SU-DHL-6 (cell line): ENCODE measurements around the gene IGLL5.

Experiments used
- H2AFZ ChIP-seq: fragments of 200-600 bp; sonication (generic); 2 replicates; pipeline ENCODE4 v1.6.1; 2014; ENCODE audit warnings: low read depth, mild to moderate bottlenecking, moderate library complexity, mixed read lengths, antibody characterized with exemption, low read length; ENCODE audit not compliant: severe bottlenecking
- H3F3A ChIP-seq: fragments of 200-600 bp; shearing (Covaris generic); 2 replicates; pipeline ENCODE4 v1.6.0; 2016; ENCODE audit warnings: antibody characterized with exemption, mild to moderate bottlenecking; ENCODE audit not compliant: insufficient read depth
- H3K27ac ChIP-seq: fragments of 200-600 bp; sonication (generic); 2 replicates; pipeline ENCODE4 v1.5.1; 2016; ENCODE audit warnings: low read depth, mild to moderate bottlenecking, low read length, moderate library complexity, mixed read lengths
- H3K27me3 ChIP-seq: fragments of 200-600 bp; sonication (generic), shearing (Covaris generic); 2 replicates; pipeline ENCODE4 v1.6.0; 2014; ENCODE audit warnings: mild to moderate bottlenecking, low read length
- H3K36me3 ChIP-seq: fragments of 200-600 bp; sonication (generic); 2 replicates; pipeline ENCODE4 v1.6.1; 2014; ENCODE audit warnings: mild to moderate bottlenecking, low read length, mixed read lengths
- H3K4me2 ChIP-seq: fragments of 300-600, 200-600 bp; shearing (Covaris generic), sonication (generic); 2 replicates; pipeline ENCODE4 v1.6.0; 2014; ENCODE audit warnings: low read length, low read depth, mild to moderate bottlenecking; ENCODE audit not compliant: poor library complexity, severe bottlenecking
- H3K4me3 ChIP-seq: fragments of 200-600 bp; sonication (generic); 2 replicates; pipeline ENCODE4 v1.5.1; 2014; ENCODE audit warnings: antibody characterized with exemption, low read length, mild to moderate bottlenecking, mixed read lengths; ENCODE audit not compliant: insufficient read depth, poor library complexity, severe bottlenecking
- H3K79me2 ChIP-seq: fragments of 200-600 bp; sonication (generic); 2 replicates; pipeline ENCODE4 v1.6.1; 2014; ENCODE audit warnings: mild to moderate bottlenecking, low read length, moderate library complexity; ENCODE audit not compliant: insufficient read depth
- H3K9ac ChIP-seq: fragments of 200-600 bp; sonication (generic); 2 replicates; pipeline ENCODE4 v1.7.0; 2014; ENCODE audit warnings: mild to moderate bottlenecking, low read length
- H3K9me2 ChIP-seq: fragments of 200-600 bp; sonication (generic); replicated peaks from 2 replicates; pipeline ENCODE4 v1.6.1; 2014; ENCODE audit warnings: low read length; ENCODE audit not compliant: insufficient read depth
- H3K9me3 ChIP-seq: fragments of 200-600 bp; sonication (generic); 2 replicates; pipeline ENCODE4 v1.6.1; 2014; ENCODE audit warnings: low read length, mixed read lengths; ENCODE audit not compliant: insufficient read depth
- H4K20me1 ChIP-seq: fragments of 200-600 bp; sonication (generic); 2 replicates; pipeline ENCODE4 v1.6.1; 2014; ENCODE audit warnings: low read depth, mild to moderate bottlenecking, antibody characterized with exemption, low read length, moderate library complexity, mixed read lengths
- EZH2phosphoT487 ChIP-seq: fragments of 200-600 bp; sonication (generic), shearing (Covaris generic); conservative IDR thresholded peaks from 2 replicates; pipeline ENCODE4 v1.6.1; 2018; ENCODE audit warnings: mild to moderate bottlenecking, antibody characterized with exemption, low read length, moderate library complexity, mixed read lengths
- TF ChIP-seq, protein P1 (sequence below): fragments of 200-600 bp; sonication (generic); IDR thresholded peaks from one replicate; pipeline ENCODE4 v1.5.1; 2017; ENCODE audit warnings: antibody characterized with exemption, mild to moderate bottlenecking, low read length, moderate library complexity; ENCODE audit not compliant: insufficient read depth, poor library complexity, severe bottlenecking

Gene IGLL5

DNA sequence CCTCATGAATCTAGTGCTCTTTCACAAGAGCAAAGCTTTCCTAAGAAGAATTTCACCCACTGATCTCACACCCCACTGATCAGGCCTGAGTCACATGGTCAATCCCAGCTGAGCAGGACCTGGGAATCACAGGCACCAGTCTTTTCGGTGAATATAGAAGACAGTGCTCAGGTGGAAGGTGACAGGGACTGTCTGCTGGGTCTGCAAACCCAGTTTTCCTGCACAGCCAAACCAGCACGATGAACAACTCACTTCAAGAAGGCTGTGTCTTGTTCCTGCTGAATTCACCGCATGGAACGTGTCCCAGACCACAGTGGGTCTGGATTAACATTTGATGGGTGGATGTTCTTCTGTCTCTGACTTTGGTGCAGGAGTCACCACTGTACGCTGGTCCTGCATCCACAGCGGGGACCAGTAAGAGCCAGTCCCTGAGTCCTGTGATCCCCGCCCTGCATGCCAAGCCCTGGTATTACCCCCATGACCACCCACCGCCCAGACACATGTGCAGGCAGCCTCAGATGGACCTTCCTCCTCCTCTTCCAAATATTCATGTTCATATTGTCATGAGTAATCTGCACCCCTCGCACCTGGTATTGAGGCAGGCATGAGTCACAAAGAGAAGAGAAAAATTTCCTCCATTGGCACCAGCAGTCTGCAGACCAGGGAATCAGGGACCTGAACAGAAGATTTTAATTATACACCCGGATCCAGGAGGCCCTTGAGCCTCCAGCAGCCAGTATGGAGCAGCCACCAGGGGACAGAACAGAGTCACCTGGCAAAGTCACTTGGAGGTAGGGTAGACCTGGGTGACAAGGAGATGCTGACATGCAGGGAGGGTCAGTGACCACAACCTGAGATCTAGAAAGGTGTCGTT, 8.6 kb upstream of the IGLL5 start:
- TF ChIP-seq, protein P1, sequence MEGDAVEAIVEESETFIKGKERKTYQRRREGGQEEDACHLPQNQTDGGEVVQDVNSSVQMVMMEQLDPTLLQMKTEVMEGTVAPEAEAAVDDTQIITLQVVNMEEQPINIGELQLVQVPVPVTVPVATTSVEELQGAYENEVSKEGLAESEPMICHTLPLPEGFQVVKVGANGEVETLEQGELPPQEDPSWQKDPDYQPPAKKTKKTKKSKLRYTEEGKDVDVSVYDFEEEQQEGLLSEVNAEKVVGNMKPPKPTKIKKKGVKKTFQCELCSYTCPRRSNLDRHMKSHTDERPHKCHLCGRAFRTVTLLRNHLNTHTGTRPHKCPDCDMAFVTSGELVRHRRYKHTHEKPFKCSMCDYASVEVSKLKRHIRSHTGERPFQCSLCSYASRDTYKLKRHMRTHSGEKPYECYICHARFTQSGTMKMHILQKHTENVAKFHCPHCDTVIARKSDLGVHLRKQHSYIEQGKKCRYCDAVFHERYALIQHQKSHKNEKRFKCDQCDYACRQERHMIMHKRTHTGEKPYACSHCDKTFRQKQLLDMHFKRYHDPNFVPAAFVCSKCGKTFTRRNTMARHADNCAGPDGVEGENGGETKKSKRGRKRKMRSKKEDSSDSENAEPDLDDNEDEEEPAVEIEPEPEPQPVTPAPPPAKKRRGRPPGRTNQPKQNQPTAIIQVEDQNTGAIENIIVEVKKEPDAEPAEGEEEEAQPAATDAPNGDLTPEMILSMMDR: peak; percentile 53
- TF ChIP-seq EZH2phosphoT487: no peak
- no peaks in the 10 kb centered on the region for H3K27me3 ChIP-seq
- peaks cover 73% of the 10 kb centered on the region for H3F3A ChIP-seq
- H3K9me2 ChIP-seq: no peaks in the 10 kb centered on the region
- no peaks in the 10 kb centered on the region for H3K79me2 ChIP-seq
- peak overlapping the region; percentile 66 for H3K9ac ChIP-seq
- H3K9me3 ChIP-seq: 0 out of 2 replicates have a peak, but pooled peaks cover 5% of the 10 kb centered on the region
- peak overlapping the region; percentile 65 for H3K4me2 ChIP-seq
- H4K20me1 ChIP-seq: no peaks in the 10 kb centered on the region
- peak overlapping the region; percentile 98 for H3K27ac ChIP-seq
- H3K36me3 ChIP-seq: 0 out of 2 replicates have a peak, but pooled peaks cover 5% of the 10 kb centered on the region
- H3K4me3 ChIP-seq: no peak overlapping the region
- H2AFZ ChIP-seq: no peak overlapping the region

DNA sequence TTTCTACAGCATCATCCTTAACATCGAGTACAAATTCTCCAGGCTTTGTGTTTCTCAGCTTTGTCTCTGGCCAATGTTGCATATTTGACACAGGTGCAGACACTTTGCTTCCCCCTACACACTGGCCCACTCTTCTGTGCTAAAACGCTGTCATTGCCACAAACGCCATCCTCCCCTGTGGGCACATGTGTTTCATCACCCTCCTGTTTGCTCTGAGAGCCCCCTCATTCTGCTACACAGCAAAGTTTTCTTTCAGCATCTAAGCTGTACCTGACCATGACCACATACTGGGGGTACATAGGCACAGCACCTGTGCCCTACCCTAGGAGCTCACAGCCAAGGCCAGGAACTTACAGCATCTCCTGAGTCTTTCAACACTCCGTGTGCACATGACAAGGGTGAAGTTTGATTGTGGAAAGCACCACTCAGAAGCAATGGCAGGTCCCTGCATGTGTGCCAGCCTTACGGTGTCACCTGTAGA, 7.9 kb upstream of the IGLL5 start:
- Histone ChIP-seq H3K79me2 (no peaks in the 10 kb centered on the region), H3K9me2 (no peaks in the 10 kb centered on the region), H3K9ac (peak overlapping the region; percentile 66), H3K27me3 (no peaks in the 10 kb centered on the region), H3F3A (peaks cover 74% of the 10 kb centered on the region), H2AFZ (no peak overlapping the region), H4K20me1 (no peaks in the 10 kb centered on the region), H3K4me2 (peak overlapping the region; percentile 65), H3K27ac (peak overlapping the region; percentile 98), H3K36me3 (0 out of 2 replicates have a peak, but pooled peaks cover 3% of the 10 kb centered on the region), H3K9me3 (no peaks in the 10 kb centered on the region), H3K4me3 (no peak overlapping the region)
- no peak for TF ChIP-seq EZH2phosphoT487
- TF ChIP-seq, protein P1: no peak

- H3K27ac ChIP-seq: peak overlapping the region; percentile 98
- H3K4me2 ChIP-seq: peak overlapping the region; percentile 65
- H3K9me2 ChIP-seq: no peaks in the 10 kb centered on the region
- H3K79me2 ChIP-seq: peaks cover 5% of the 10 kb centered on the region; the same call in 1 of the 2 replicates
- H2AFZ ChIP-seq: no peak overlapping the region
- H3K36me3 ChIP-seq: no peaks in the 10 kb centered on the region
- H3K9ac ChIP-seq: peak overlapping the region; percentile 66
- H3K27me3 ChIP-seq: no peaks in the 10 kb centered on the region
- H4K20me1 ChIP-seq: no peaks in the 10 kb centered on the region
- peak overlapping the region; percentile 15 for H3K4me3 ChIP-seq
- peaks cover 74% of the 10 kb centered on the region for H3F3A ChIP-seq
- no peak for TF ChIP-seq EZH2phosphoT487
- TF ChIP-seq, protein P1: no peak
- H3K9me3 ChIP-seq: no peaks in the 10 kb centered on the region
These were observed 7.0 kb upstream of the IGLL5 start for GRCh38 chr22:22880645-22881044.
